ENCODE measurements around the gene WNT5B. TPM values are rescaled to one million over a fixed set of nuclear protein-coding genes. Genes with fewer than 3 reads are reported as not detected.

The WNT5B gene
- total and polyA plus RNA-seq, 9 of the 15 experiments (the other 6 are each of a cell fraction or from before 2014, with no cell fraction given) = 0.42 to 16.8 (median 5.4) TPM

- TF ChIP-seq U2AF2 (optimal IDR thresholded peaks at IDR 0.05; ENCODE audit: low read depth, low read length) = no peak
- TF ChIP-seq POLR3A (IDR thresholded peaks at IDR 0.05; ENCODE audit: borderline replicate concordance, extremely low read depth, insufficient read depth, insufficient read length) = no peak
- TF ChIP-seq ZNF197 (CRISPR knock-in tag; IDR thresholded peaks at IDR 0.05; ENCODE audit: low read depth) = no peak
- no peak for TF ChIP-seq ZNF695 (CRISPR knock-in tag; IDR thresholded peaks at IDR 0.05)
- no peak for TF ChIP-seq BCL6 (CRISPR knock-in tag; IDR thresholded peaks at IDR 0.05)
- no peak for TF ChIP-seq ZNF239 (CRISPR knock-in tag; IDR thresholded peaks at IDR 0.05)
- no peak for TF ChIP-seq RNF2 (IDR thresholded peaks at IDR 0.05)
- TF ChIP-seq HMGN3 (IDR thresholded peaks at IDR 0.05; ENCODE audit: borderline replicate concordance, extremely low read depth, insufficient read length, low read depth, low read length) = peak; percentile 56
- no peak for TF ChIP-seq ZNF134 (CRISPR knock-in tag; conservative IDR thresholded peaks at IDR 0.05)
- no peak for TF ChIP-seq SIX5 (IDR thresholded peaks at IDR 0.05; ENCODE audit: borderline replicate concordance in 1 of 2, insufficient read depth in 1 of 2, low read depth in 1 of 2, low read length in 2 of 2)
- TF ChIP-seq POLR3G (IDR thresholded peaks at IDR 0.05; ENCODE audit: extremely low read depth, insufficient read length, insufficient replicate concordance) = no peak
- TF ChIP-seq THAP7 (CRISPR knock-in tag; IDR thresholded peaks at IDR 0.05) = no peak
- no peak for TF ChIP-seq COPS2 (conservative IDR thresholded peaks at IDR 0.05)
- TF ChIP-seq ZBTB12 (CRISPR knock-in tag; IDR thresholded peaks at IDR 0.05) = no peak
- no peak for TF ChIP-seq ZSCAN29 (IDR thresholded peaks at IDR 0.05)
- no peak for TF ChIP-seq ZNF384 (IDR thresholded peaks at IDR 0.05; ENCODE audit: low read depth, low read length)
- no peak for TF ChIP-seq STAT6 (CRISPR knock-in tag; IDR thresholded peaks at IDR 0.05)
- no peak for TF ChIP-seq SMAD1 (IDR thresholded peaks at IDR 0.05; ENCODE audit: low read depth, low read length, partially characterized antibody)
- TF ChIP-seq DNMT1 (IDR thresholded peaks at IDR 0.05) = no peak
- no peak for TF ChIP-seq CEBPB (tag; IDR thresholded peaks at IDR 0.05)
These were observed 35.6 kb upstream of the WNT5B start (continued) for GRCh38 chr12:1593174-1594005.

Measured in K562 (cell line).